Memory B cell (primary cell): ENCODE data around the gene C1orf53.
"Not testable (repeated sequence)": the region's sequence is repeated elsewhere in the genome, so short reads cannot be mapped to it uniquely, and the experiment has no call there.

Experiments used
- ATAC-seq: fragments of 150-1000 bp; cut with Tn5 transposase; 2 replicates; pipeline ENCODE4 v1.10.0; 2021; ENCODE audit warnings: low read depth, mild to moderate bottlenecking, moderate library complexity
- DNase-seq, 2 donors: peaks; one replicate each; pipeline ENCODE4 v3.0.0; 2022; ENCODE audit warnings: low spot score in 2 of 2
- H3K27ac Mint-ChIP-seq: one replicate; pipeline ENCODE4 v1.8.0; 2022; ENCODE audit warnings: mild to moderate bottlenecking, moderate library complexity, mixed read lengths
- H3K27me3 Mint-ChIP-seq: one replicate; pipeline ENCODE4 v1.8.0; 2022; ENCODE audit warnings: mixed read lengths
- H3K36me3 Mint-ChIP-seq: one replicate; pipeline ENCODE4 v1.8.0; 2022; ENCODE audit warnings: mild to moderate bottlenecking, mixed read lengths
- H3K4me1 Mint-ChIP-seq: one replicate; pipeline ENCODE4 v1.8.0; 2022; ENCODE audit warnings: mixed read lengths
- H3K4me3 Mint-ChIP-seq: one replicate; pipeline ENCODE4 v1.8.0; 2022; ENCODE audit warnings: mild to moderate bottlenecking, moderate library complexity, mixed read lengths
- H3K9me3 Mint-ChIP-seq: one replicate; pipeline ENCODE4 v1.8.0; 2022; ENCODE audit warnings: mixed read lengths

C1orf53 gene

DNA sequence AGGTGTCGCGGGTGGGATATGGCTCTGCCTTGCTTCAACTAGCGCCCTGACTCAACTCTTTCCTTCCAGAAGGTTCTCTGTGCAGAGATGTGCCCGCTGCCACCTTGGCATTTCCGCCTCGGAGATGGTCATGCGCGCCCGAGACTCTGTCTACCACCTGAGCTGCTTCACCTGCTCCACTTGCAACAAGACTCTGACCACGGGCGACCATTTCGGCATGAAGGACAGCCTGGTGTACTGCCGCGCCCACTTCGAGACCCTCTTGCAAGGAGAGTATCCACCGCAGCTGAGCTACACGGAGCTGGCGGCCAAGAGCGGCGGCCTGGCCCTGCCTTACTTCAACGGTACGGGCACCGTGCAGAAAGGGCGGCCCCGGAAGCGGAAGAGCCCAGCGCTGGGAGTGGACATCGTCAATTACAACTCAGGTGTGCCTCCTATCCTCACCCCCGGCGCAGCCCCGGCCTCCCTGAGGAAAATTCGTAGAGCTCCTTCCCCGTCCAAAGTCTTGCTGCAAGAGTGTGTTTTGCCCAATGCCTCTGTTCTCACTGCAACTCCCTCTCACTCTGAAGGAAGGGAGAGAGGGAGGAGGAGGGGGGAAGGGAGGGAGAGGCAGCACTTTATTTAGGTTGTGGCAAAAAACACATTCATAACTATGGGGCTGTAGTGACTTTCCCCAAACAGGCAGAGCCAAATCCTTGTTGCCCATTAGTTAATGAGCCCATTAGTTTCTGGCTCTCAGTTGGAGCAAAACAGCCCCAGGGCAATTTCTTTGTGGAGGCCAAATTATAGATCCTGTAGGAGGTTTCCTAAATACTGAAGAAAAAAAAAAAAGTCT, 19.0 kb downstream of the C1orf53 start:
- Mint-ChIP-seq H3K4me1 (peaks cover 30% of the 10 kb centered on the region), H3K4me3 (peak overlapping the region; percentile 22), H3K27me3 (peaks cover 28% of the 10 kb centered on the region), H3K36me3 (no peaks in the 10 kb centered on the region), H3K27ac (no peak overlapping the region), H3K9me3 (no peaks in the 10 kb centered on the region)
- DNase-seq: no peak
- ATAC-seq: no peak

- ATAC-seq: no peak
- Mint-ChIP-seq H3K27me3 (peaks cover 30% of the 10 kb centered on the region), H3K4me1 (peaks cover 26% of the 10 kb centered on the region), H3K36me3 (no peaks in the 10 kb centered on the region), H3K27ac (no peak overlapping the region), H3K4me3 (no peak overlapping the region), H3K9me3 (no peaks in the 10 kb centered on the region)
- no peak for DNase-seq
These were observed 19.6 kb downstream of the C1orf53 start for GRCh38 chr1:197922070-197922390.

GRCh38 chr1:197923038-197923437, 20.6 kb downstream of the C1orf53 start:
- Mint-ChIP-seq H3K9me3 (no peaks in the 10 kb centered on the region), H3K36me3 (no peaks in the 10 kb centered on the region), H3K27me3 (peaks cover 21% of the 10 kb centered on the region), H3K4me1 (peaks cover 18% of the 10 kb centered on the region), H3K27ac (no peak overlapping the region), H3K4me3 (no peak overlapping the region)
- ATAC-seq (no peak), DNase-seq (no peak)

- peaks cover 13% of the 10 kb centered on the region for H3K4me1 Mint-ChIP-seq
- peak; percentile 73 for ATAC-seq
- H3K27ac Mint-ChIP-seq: no peak overlapping the region
- H3K36me3 Mint-ChIP-seq: no peaks in the 10 kb centered on the region
- peaks cover 21% of the 10 kb centered on the region for H3K27me3 Mint-ChIP-seq
- H3K4me3 Mint-ChIP-seq: no peak overlapping the region
- H3K9me3 Mint-ChIP-seq: no peaks in the 10 kb centered on the region
- no peak for DNase-seq
These were observed 22.2 kb downstream of the C1orf53 start for GRCh38 chr1:197924516-197925123.

GRCh38 chr1:197927908-197928665, 25.7 kb downstream of the C1orf53 start:
- Mint-ChIP-seq H3K36me3 (no peaks in the 10 kb centered on the region), H3K9me3 (no peaks in the 10 kb centered on the region), H3K4me3 (no peak overlapping the region), H3K27me3 (peaks cover 8% of the 10 kb centered on the region), H3K4me1 (peaks cover 3% of the 10 kb centered on the region), H3K27ac (no peak overlapping the region)
- no peak for ATAC-seq
- DNase-seq: no peak

- Mint-ChIP-seq H3K9me3 (no peaks in the 10 kb centered on the region), H3K27ac (no peak overlapping the region), H3K36me3 (no peaks in the 10 kb centered on the region), H3K4me1 (peaks cover 3% of the 10 kb centered on the region), H3K27me3 (peaks cover 8% of the 10 kb centered on the region), H3K4me3 (no peak overlapping the region)
- ATAC-seq: peak; percentile 37
- DNase-seq: no peak
These were observed 26.5 kb downstream of the C1orf53 start for GRCh38 chr1:197928849-197929336.

DNA sequence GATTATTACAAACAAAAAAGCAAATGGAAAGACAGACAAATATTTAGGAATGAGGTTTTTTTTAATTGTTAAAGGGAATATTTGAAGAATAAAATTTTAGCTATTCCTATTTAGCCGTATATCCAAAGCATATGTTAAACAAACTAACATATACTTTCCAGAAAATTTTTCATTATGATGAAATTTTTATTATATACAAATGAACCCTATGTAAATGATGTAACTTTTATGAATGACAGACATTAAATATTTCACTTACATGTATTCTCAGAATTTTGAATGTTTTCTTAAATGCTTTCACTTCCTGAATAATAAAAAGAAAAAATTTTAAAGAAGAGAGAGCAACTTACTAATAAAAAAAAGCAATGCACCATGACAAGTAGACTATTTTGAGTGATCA, 30.6 kb downstream of the C1orf53 start:
- no peak overlapping the region for H3K27ac Mint-ChIP-seq
- H3K4me1 Mint-ChIP-seq: peaks cover 3% of the 10 kb centered on the region
- H3K36me3 Mint-ChIP-seq: no peaks in the 10 kb centered on the region
- no peaks in the 10 kb centered on the region for H3K9me3 Mint-ChIP-seq
- H3K4me3 Mint-ChIP-seq: no peak overlapping the region
- H3K27me3 Mint-ChIP-seq: peaks cover 7% of the 10 kb centered on the region
- no peak for DNase-seq
- ATAC-seq: no peak

DNA sequence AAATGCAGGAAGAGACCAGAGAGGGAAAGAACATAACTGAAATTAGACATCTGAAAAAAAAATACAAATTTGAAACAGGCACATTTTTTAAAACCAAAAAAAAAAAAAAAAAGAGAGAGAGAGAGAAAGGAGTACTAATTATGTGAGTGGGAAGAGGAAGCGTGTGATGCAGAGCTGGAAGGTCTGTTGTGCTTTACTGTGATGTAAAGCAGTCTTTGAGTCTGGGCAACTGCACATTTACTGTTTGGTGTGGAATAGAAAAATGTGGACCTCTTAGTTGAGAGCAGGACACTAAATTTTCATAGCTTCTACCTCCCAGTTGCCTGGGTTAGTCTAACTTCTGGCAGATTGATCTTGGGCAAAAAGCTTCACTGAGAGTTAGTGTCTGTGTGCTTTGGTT, 31.2 kb downstream of the C1orf53 start:
- Mint-ChIP-seq H3K4me1 (peaks cover 3% of the 10 kb centered on the region), H3K27ac (no peak overlapping the region), H3K9me3 (no peaks in the 10 kb centered on the region), H3K36me3 (no peaks in the 10 kb centered on the region), H3K4me3 (no peak overlapping the region), H3K27me3 (peaks cover 5% of the 10 kb centered on the region)
- no peak for ATAC-seq
- DNase-seq: no peak

DNA sequence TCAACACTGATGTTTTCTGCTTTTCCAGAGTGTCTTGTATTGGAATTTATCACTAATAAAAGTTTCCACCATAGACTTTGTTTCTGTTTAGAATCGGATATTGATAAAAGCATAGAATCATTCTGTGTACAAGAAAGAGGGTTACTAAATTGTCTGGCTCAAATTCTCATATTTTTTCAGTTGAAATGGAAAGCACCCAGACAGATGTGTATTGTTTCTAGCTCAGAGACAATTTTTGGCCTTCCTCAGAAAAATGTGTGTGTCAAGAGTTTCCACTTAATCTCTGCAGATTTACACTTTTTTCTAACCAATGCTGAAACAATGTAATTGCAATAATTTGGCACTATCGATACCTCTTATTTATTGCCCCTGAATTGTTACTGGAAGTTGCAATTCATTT, 35.0 kb downstream of the C1orf53 start:
- Mint-ChIP-seq H3K4me3 (no peak overlapping the region), H3K27ac (no peak overlapping the region), H3K4me1 (no peaks in the 10 kb centered on the region), H3K36me3 (no peaks in the 10 kb centered on the region), H3K27me3 (peaks cover 3% of the 10 kb centered on the region), H3K9me3 (no peaks in the 10 kb centered on the region)
- ATAC-seq: no peak
- DNase-seq: no peak

- H3K36me3 Mint-ChIP-seq: no peaks in the 10 kb centered on the region
- no peak overlapping the region for H3K4me3 Mint-ChIP-seq
These were observed 35.5 kb downstream of the C1orf53 start for GRCh38 chr1:197937892-197938291.

GRCh38 chr1:197939159-197939980, 36.9 kb downstream of the C1orf53 start:
- H3K4me3 Mint-ChIP-seq, H3K27me3 Mint-ChIP-seq, H3K4me1 Mint-ChIP-seq, H3K9me3 Mint-ChIP-seq, H3K27ac Mint-ChIP-seq, ATAC-seq, H3K36me3 Mint-ChIP-seq, DNase-seq: not testable (repeated sequence)

More at GRCh38 chr1:197937892-197938291, 35.5 kb downstream of the C1orf53 start:
- DNase-seq (no peak), ATAC-seq (no peak)
- Mint-ChIP-seq H3K9me3 (no peaks in the 10 kb centered on the region), H3K27me3 (peaks cover 3% of the 10 kb centered on the region), H3K27ac (no peak overlapping the region), H3K4me1 (no peaks in the 10 kb centered on the region)

DNA sequence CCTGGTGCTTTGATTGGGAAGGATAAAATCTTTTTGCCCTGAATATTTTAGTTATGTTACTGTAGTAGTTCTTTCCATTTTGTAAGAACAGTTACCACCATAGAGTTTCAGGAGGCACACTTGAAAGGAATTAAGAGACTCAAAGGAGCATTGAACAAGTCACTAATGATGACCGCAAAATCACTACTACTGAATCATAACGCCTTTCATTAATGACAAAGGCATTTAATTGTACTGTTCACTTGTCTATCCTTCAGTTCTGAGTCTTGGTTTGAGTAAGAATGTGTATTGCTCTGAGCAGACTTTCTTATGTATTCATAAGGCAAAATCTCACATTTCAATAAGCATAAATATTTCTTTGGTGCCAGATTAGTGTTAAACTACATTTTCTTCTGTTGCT, 39.6 kb downstream of the C1orf53 start:
- ATAC-seq: no peak
- Mint-ChIP-seq H3K4me3 (no peak overlapping the region), H3K4me1 (no peaks in the 10 kb centered on the region), H3K27me3 (peaks cover 5% of the 10 kb centered on the region), H3K9me3 (peaks cover 2% of the 10 kb centered on the region), H3K27ac (no peak overlapping the region), H3K36me3 (no peaks in the 10 kb centered on the region)
- DNase-seq: no peak

DNA sequence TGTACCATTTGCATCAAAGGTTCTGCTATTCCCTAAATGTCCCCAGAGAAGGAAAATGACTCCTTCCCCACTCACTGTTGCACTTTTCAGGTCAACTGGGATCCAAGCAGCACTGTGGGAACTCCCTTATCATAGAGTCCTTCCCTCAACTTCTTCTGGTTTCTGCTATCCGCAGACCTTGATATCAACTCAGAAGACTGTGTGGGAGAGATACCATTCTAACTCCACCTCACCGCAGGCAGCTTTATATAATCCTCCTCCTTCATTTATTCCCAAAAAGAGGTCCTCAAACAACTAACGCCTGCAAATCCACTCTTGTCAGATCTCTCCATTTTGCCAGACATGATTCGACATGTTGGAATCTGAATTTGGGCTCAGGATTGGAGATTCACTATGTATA, 42.1 kb downstream of the C1orf53 start:
- peaks cover 11% of the 10 kb centered on the region for H3K27me3 Mint-ChIP-seq

More for the DNA sequence above, 42.1 kb downstream of the C1orf53 start:
- H3K27ac Mint-ChIP-seq: no peak overlapping the region
- DNase-seq: no peak
- H3K9me3 Mint-ChIP-seq: peaks cover 2% of the 10 kb centered on the region
- H3K36me3 Mint-ChIP-seq: no peaks in the 10 kb centered on the region
- ATAC-seq: no peak
- no peaks in the 10 kb centered on the region for H3K4me1 Mint-ChIP-seq
- no peak overlapping the region for H3K4me3 Mint-ChIP-seq
